BLaER1 treated with 17β-estradiol and CSF1 and Interleukin-3, amounts not matched to agents 10 nM and 100 nM (cell line): ENCODE results near the gene UGT1A1.

Experiments used
- H3K27ac ChIP-seq, 11 experiments: shearing (Covaris generic); formaldehyde crosslinking; 2 replicates each; pipeline ENCODE4 v1.8.1; 2022
- H3K27me3 ChIP-seq, 11 experiments: shearing (Covaris generic); formaldehyde crosslinking; 2 replicates each; pipeline ENCODE4 v1.8.1; 2022
- H3K36me3 ChIP-seq, 11 experiments: shearing (Covaris generic); formaldehyde crosslinking; 2 replicates each; pipeline ENCODE4 v1.8.1; 2022
- H3K4me1 ChIP-seq, 10 experiments: shearing (Covaris generic); formaldehyde crosslinking; 2 replicates each; pipeline ENCODE4 v1.8.1; 2022
- H3K4me2 ChIP-seq, 11 experiments: shearing (Covaris generic); formaldehyde crosslinking; 2 replicates each; pipeline ENCODE4 v1.8.1; 2022
- H3K4me3 ChIP-seq, 10 experiments: shearing (Covaris generic); formaldehyde crosslinking; 2 replicates each; pipeline ENCODE4 v1.8.1; 2022
- H3K9ac ChIP-seq, 11 experiments: shearing (Covaris generic); formaldehyde crosslinking; 2 replicates each; pipeline ENCODE4 v1.8.1; 2022
- H3K9me3 ChIP-seq, 11 experiments: shearing (Covaris generic); formaldehyde crosslinking; replicated peaks in 1 of 11; 2 replicates each; pipeline ENCODE4 v1.8.1; 2022
- H4K20me1 ChIP-seq, 11 experiments: shearing (Covaris generic); formaldehyde crosslinking; 2 replicates each; pipeline ENCODE4 v1.8.1; 2022
- Cebpa-rat ChIP-seq, 11 experiments: shearing (Covaris generic); IDR thresholded peaks; 2 replicates each; pipeline ENCODE4 v1.8.1; 2022

The UGT1A1 gene

GRCh38 chr2:233811087-233811486 lies 51.0 kb downstream of the UGT1A1 start:
- no peak for TF ChIP-seq Cebpa-rat (IDR thresholded peaks at IDR 0.05)
- Histone ChIP-seq H3K4me3 (no peak overlapping the region), H3K9ac (no peak overlapping the region), H4K20me1 (no peaks in the 10 kb centered on the region), H3K36me3 (no peaks in the 10 kb centered on the region), H3K4me2 (no peak overlapping the region), H3K9me3 (peaks cover 0 to 9% (median 0%) of the 10 kb centered on the region in 11 experiments; a peak in 4 of 22 replicates), H3K27ac (no peak overlapping the region), H3K4me1 (no peaks in the 10 kb centered on the region), H3K27me3 (no peaks in the 10 kb centered on the region)

DNA sequence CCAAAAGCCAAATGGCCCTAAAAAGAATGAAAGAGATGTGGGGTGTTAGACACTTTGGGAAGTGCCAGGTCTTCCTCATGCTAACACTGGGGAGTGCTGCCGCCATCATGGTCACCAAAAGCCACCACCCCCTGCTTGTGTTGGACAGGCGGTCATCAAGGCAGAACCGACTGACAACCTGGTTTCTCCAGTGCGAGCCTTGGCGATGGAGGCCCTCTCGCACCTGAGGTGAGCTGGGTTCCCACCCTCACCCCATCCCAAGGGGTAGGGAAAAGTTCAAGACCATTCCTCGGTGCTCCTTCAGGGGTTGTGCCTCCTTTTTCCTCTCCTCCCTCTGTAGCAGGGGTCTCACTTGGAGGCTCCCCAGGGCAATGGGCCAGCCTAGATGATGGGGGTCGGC lies 51.7 kb downstream of the UGT1A1 start:
- H3K27ac ChIP-seq: no peak overlapping the region
- H3K27me3 ChIP-seq: no peaks in the 10 kb centered on the region
- no peak for TF ChIP-seq Cebpa-rat (IDR thresholded peaks at IDR 0.05)
- no peak overlapping the region for H3K9ac ChIP-seq
- no peak overlapping the region for H3K4me2 ChIP-seq
- no peaks in the 10 kb centered on the region for H3K36me3 ChIP-seq
- peaks cover 0 to 9% (median 0%) of the 10 kb centered on the region in 11 experiments; a peak in 4 of 22 replicates for H3K9me3 ChIP-seq
- H3K4me3 ChIP-seq: no peak overlapping the region
- H3K4me1 ChIP-seq: peaks cover 0 to 5% (median 5%) of the 10 kb centered on the region in 10 experiments; a peak in 18 of 20 replicates
- no peaks in the 10 kb centered on the region; a peak in 1 of 22 replicates for H4K20me1 ChIP-seq

GRCh38 chr2:233813236-233814055 lies 53.4 kb downstream of the UGT1A1 start:
- Histone ChIP-seq H3K36me3 (no peaks in the 10 kb centered on the region), H3K9ac (no peak overlapping the region), H3K27ac (no peak overlapping the region), H3K9me3 (peaks cover 0 to 9% (median 0%) of the 10 kb centered on the region in 11 experiments; a peak in 3 of 22 replicates), H3K4me2 (no peak overlapping the region), H4K20me1 (no peaks in the 10 kb centered on the region; a peak in 1 of 22 replicates), H3K27me3 (no peaks in the 10 kb centered on the region), H3K4me1 (peaks cover 5 to 22% (median 20%) of the 10 kb centered on the region in 10 experiments; a peak in 19 of 20 replicates), H3K4me3 (no peak overlapping the region)
- no peak for TF ChIP-seq Cebpa-rat (IDR thresholded peaks at IDR 0.05)

DNA sequence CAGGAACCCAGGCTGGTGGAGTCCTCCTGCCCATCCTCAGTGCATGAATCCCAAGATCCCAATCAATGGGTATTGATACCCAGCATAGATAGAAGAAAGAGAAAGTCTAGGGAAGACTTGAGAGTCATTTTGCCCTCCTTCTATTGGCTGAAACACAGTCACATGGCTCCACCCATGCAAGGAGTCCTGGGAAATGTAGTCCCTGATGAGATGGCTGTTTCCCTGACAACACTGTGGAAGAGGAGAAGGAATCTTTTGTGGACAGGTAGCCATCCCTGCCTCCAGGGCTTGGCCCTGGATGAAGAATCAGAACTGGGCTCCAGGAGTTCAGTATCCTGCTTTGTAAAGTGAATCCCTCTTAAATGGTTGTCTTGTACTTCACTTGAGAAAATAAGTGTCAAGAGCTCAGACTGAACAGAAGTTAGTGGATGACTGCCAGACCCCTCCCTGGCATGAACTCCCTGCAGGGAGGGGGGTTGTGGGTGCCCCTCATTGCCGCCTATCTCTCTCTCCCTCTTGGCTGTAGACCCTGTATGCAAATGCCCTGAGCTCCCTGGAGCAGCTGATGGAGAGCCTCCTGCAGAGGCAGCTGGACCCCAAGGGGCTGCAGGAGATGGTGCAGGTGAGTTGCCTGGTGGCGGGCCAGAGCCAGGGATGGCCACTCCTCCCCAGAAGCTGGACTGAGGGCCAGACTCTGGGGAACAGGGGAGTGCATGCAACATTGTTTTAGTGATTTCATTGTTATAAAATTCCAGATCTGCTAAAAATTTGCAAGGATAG lies 54.2 kb downstream of the UGT1A1 start:
- TF ChIP-seq Cebpa-rat (IDR thresholded peaks at IDR 0.05): no peak
- Histone ChIP-seq H3K27ac (no peak overlapping the region), H3K4me2 (no peak overlapping the region), H3K4me1 (peaks cover 5 to 22% (median 20%) of the 10 kb centered on the region in 10 experiments; a peak in 19 of 20 replicates), H3K9ac (no peak overlapping the region), H3K4me3 (no peak overlapping the region), H3K36me3 (no peaks in the 10 kb centered on the region), H3K27me3 (no peaks in the 10 kb centered on the region), H4K20me1 (no peaks in the 10 kb centered on the region; a peak in 1 of 22 replicates), H3K9me3 (peaks cover 0 to 9% (median 0%) of the 10 kb centered on the region in 11 experiments; a peak in 3 of 22 replicates)

GRCh38 chr2:233815861-233816260 lies 55.8 kb downstream of the UGT1A1 start:
- H3K9me3 ChIP-seq: peaks cover 0 to 4% (median 0%) of the 10 kb centered on the region in 11 experiments; a peak in 1 of 22 replicates
- no peak for TF ChIP-seq Cebpa-rat (IDR thresholded peaks at IDR 0.05)
- no peak overlapping the region for H3K27ac ChIP-seq
- peaks cover 5 to 22% (median 20%) of the 10 kb centered on the region in 10 experiments; a peak in 19 of 20 replicates for H3K4me1 ChIP-seq
- no peak overlapping the region for H3K4me3 ChIP-seq
- no peak overlapping the region for H3K9ac ChIP-seq
- no peaks in the 10 kb centered on the region for H3K27me3 ChIP-seq
- no peaks in the 10 kb centered on the region for H3K36me3 ChIP-seq
- no peak overlapping the region for H3K4me2 ChIP-seq
- H4K20me1 ChIP-seq: no peaks in the 10 kb centered on the region; a peak in 1 of 22 replicates

- Histone ChIP-seq H4K20me1 (no peaks in the 10 kb centered on the region; a peak in 1 of 22 replicates), H3K9ac (peak overlapping the region in 1 of 11 experiments; percentile 4; a peak in 1 of 22 replicates), H3K27me3 (no peaks in the 10 kb centered on the region), H3K27ac (no peak overlapping the region), H3K4me3 (no peak overlapping the region), H3K4me1 (peaks cover 5 to 22% (median 20%) of the 10 kb centered on the region in 10 experiments; a peak in 19 of 20 replicates), H3K36me3 (no peaks in the 10 kb centered on the region), H3K9me3 (no peaks in the 10 kb centered on the region; a peak in 1 of 22 replicates), H3K4me2 (peak overlapping the region in 10 of 11 experiments; percentile 27 to 77 (median 66); a peak in 18 of 22 replicates)
- no peak for TF ChIP-seq Cebpa-rat (IDR thresholded peaks at IDR 0.05)
These were observed 56.3 kb downstream of the UGT1A1 start for GRCh38 chr2:233816334-233816733.

- Histone ChIP-seq H3K9ac (peak overlapping the region in 1 of 11 experiments; percentile 4; a peak in 1 of 22 replicates), H3K4me1 (peaks cover 5 to 25% (median 20%) of the 10 kb centered on the region in 10 experiments; a peak in 19 of 20 replicates), H3K36me3 (no peaks in the 10 kb centered on the region), H4K20me1 (no peaks in the 10 kb centered on the region; a peak in 1 of 22 replicates), H3K4me2 (peak overlapping the region in 10 of 11 experiments; percentile 27 to 77 (median 66); a peak in 19 of 22 replicates), H3K9me3 (no peaks in the 10 kb centered on the region), H3K27me3 (no peaks in the 10 kb centered on the region), H3K4me3 (no peak overlapping the region), H3K27ac (no peak overlapping the region)
- TF ChIP-seq Cebpa-rat (IDR thresholded peaks at IDR 0.05): no peak
These were observed 56.7 kb downstream of the UGT1A1 start for GRCh38 chr2:233816771-233817170.

GRCh38 chr2:233817361-233817911 lies 57.4 kb downstream of the UGT1A1 start:
- TF ChIP-seq Cebpa-rat (IDR thresholded peaks at IDR 0.05): no peak
- H4K20me1 ChIP-seq: no peaks in the 10 kb centered on the region; a peak in 1 of 22 replicates
- peak overlapping the region in 1 of 11 experiments; percentile 45; a peak in 2 of 22 replicates for H3K27ac ChIP-seq
- H3K27me3 ChIP-seq: no peaks in the 10 kb centered on the region
- H3K9me3 ChIP-seq: no peaks in the 10 kb centered on the region
- peak overlapping the region in 3 of 11 experiments; percentile 20 to 47 (median 28); a peak in 2 of 22 replicates for H3K9ac ChIP-seq
- no peaks in the 10 kb centered on the region for H3K36me3 ChIP-seq
- H3K4me2 ChIP-seq: peak overlapping the region; percentile 27 to 77 (median 64)
- H3K4me3 ChIP-seq: no peak overlapping the region
- peaks cover 6 to 31% (median 21%) of the 10 kb centered on the region in 10 experiments; a peak in 19 of 20 replicates for H3K4me1 ChIP-seq
